Skin of body (tissue), 2 donors: Measurements from ENCODE around the gene AOX1. TPM values are rescaled to one million over a fixed set of nuclear protein-coding genes. Genes with fewer than 3 reads are reported as not detected.
"Not testable (repeated sequence)": the region's sequence is repeated elsewhere in the genome, so short reads cannot be mapped to it uniquely, and the experiment has no call there.

Experiments
- DNase-seq: peaks from one replicate; lab custom pipeline; 2025; lab: John Stamatoyannopoulos, UW
- total RNA-seq: library from RNA; depleted of rRNA; stranded (reverse); fragments of >200 nt; gene quantifications from one replicate; pipeline ENCODE4 v1.2.3, GENCODE V29; 2014

Gene AOX1
- 2.6 TPM for total RNA-seq

GRCh38 chr2:200585730-200586643 is at the start of gene AOX1:
TSS of gene AOX1 (plus strand) at chr2:200586014. CDS start at chr2:200586109, 95 bp downstream.
- peak; percentile 40 for DNase-seq

- DNase-seq: no peak
Observed at GRCh38 chr2:200538139-200538538, 47.7 kb upstream of the AOX1 start.

GRCh38 chr2:200540793-200541192 is 45.0 kb upstream of the AOX1 start:
- no peak for DNase-seq

GRCh38 chr2:200566596-200566995 is 19.2 kb upstream of the AOX1 start:
- DNase-seq: not testable (repeated sequence)

- DNase-seq: no peak
Observed at GRCh38 chr2:200567932-200568331, 17.9 kb upstream of the AOX1 start.

GRCh38 chr2:200575957-200576356 is 9.9 kb upstream of the AOX1 start:
- no peak for DNase-seq

GRCh38 chr2:200577027-200577426 is 8.8 kb upstream of the AOX1 start:
- DNase-seq: no peak

GRCh38 chr2:200578778-200579177 is 7.0 kb upstream of the AOX1 start:
- DNase-seq: no peak

- no peak for DNase-seq
Observed at GRCh38 chr2:200584639-200585038, 1.2 kb upstream of the AOX1 start.

GRCh38 chr2:200585340-200585729 is 479 bp upstream of the AOX1 start:
- DNase-seq: no peak

GRCh38 chr2:200586644-200586975 is 796 bp downstream of the AOX1 start:
- DNase-seq: no peak

GRCh38 chr2:200587007-200587616 is 1.3 kb downstream of the AOX1 start:
- DNase-seq: no peak

- DNase-seq: no peak
Observed at GRCh38 chr2:200588076-200588678, 2.4 kb downstream of the AOX1 start.

- DNase-seq: no peak
Observed at GRCh38 chr2:200590090-200590489, 4.3 kb downstream of the AOX1 start.

GRCh38 chr2:200591308-200591707 is 5.5 kb downstream of the AOX1 start:
- no peak for DNase-seq

GRCh38 chr2:200592406-200593075 is 6.7 kb downstream of the AOX1 start:
- no peak for DNase-seq

- DNase-seq: no peak
Observed at GRCh38 chr2:200593905-200594304, 8.1 kb downstream of the AOX1 start.

- DNase-seq: no peak
Observed at GRCh38 chr2:200595913-200596312, 10.1 kb downstream of the AOX1 start.

GRCh38 chr2:200596774-200597570 is 11.2 kb downstream of the AOX1 start:
- DNase-seq: no peak

GRCh38 chr2:200599206-200599605 is 13.4 kb downstream of the AOX1 start:
- DNase-seq: no peak

GRCh38 chr2:200600549-200601225 is 14.9 kb downstream of the AOX1 start:
- DNase-seq: no peak
